ENCODE results near the gene FITM2. TPM values are rescaled to one million over a fixed set of nuclear protein-coding genes. Genes with fewer than 3 reads are reported as not detected.

The FITM2 gene
- total and polyA plus RNA-seq, 7 donors, result 4.5 to 15.7 (median 12.0) TPM

- intact Hi-C loops (cut with DNase I), result no loop called here
- DNase-seq (no peak), ATAC-seq (no peak)
- Histone ChIP-seq H3K27me3 (ENCODE audit: insufficient read depth in 3 of 3, low read length in 2 of 3) (no peaks in the 10 kb centered on the region), H3K4me3 (no peak overlapping the region), H3K36me3 (ENCODE audit: insufficient read depth in 1 of 2, low read depth in 1 of 2) (no peaks in the 10 kb centered on the region), H3K27ac (no peak overlapping the region), H3K9me3 (no peaks in the 10 kb centered on the region), H3K4me1 (no peaks in the 10 kb centered on the region)
- 82 to 84% (median 83%) methylated on average over 21 to 28 of the region's 28 CpGs for WGBS, 3 donors
- no peak for TF ChIP-seq CTCF (IDR thresholded peaks at IDR 0.05)
Measured at GRCh38 chr20:44258226-44258890, 52.6 kb downstream of the FITM2 start.

- no peak overlapping the region for H3K4me3 ChIP-seq
- H3K4me1 ChIP-seq, result no peaks in the 10 kb centered on the region
- H3K27ac ChIP-seq, result no peak overlapping the region
- H3K9me3 ChIP-seq, result no peaks in the 10 kb centered on the region
- no peaks in the 10 kb centered on the region for H3K27me3 ChIP-seq (ENCODE audit: insufficient read depth in 3 of 3, low read length in 2 of 3)
- intact Hi-C loops (cut with DNase I), result no loop called here
- no peak for TF ChIP-seq CTCF (IDR thresholded peaks at IDR 0.05)
- DNase-seq (no peak), ATAC-seq (no peak)
- H3K36me3 ChIP-seq (ENCODE audit: insufficient read depth in 1 of 2, low read depth in 1 of 2), result no peaks in the 10 kb centered on the region
- 84 to 88% (median 86%) methylated on average over 21 of the region's 21 CpGs for WGBS, 3 donors
Measured at GRCh38 chr20:44256961-44257360, 54.0 kb downstream of the FITM2 start.

- ATAC-seq (no peak), DNase-seq (no peak)
- no peak overlapping the region for H3K27ac ChIP-seq
- TF ChIP-seq CTCF (IDR thresholded peaks at IDR 0.05), result no peak
- H3K9me3 ChIP-seq, result no peaks in the 10 kb centered on the region
- H3K4me1 ChIP-seq, result no peaks in the 10 kb centered on the region
- no peak overlapping the region for H3K4me3 ChIP-seq
- no peaks in the 10 kb centered on the region for H3K36me3 ChIP-seq (ENCODE audit: insufficient read depth in 1 of 2, low read depth in 1 of 2)
- intact Hi-C loops (cut with DNase I), result no loop called here
- WGBS, 3 donors, result 87 to 100% (median 90%) methylated on average over 1 of the region's 1 CpG
- H3K27me3 ChIP-seq (ENCODE audit: insufficient read depth in 3 of 3, low read length in 2 of 3), result no peaks in the 10 kb centered on the region
Measured at GRCh38 chr20:44255942-44256341, 55.1 kb downstream of the FITM2 start.

GRCh38 chr20:44254073-44254472 lies 56.9 kb downstream of the FITM2 start:
- TF ChIP-seq CTCF (IDR thresholded peaks at IDR 0.05), result no peak
- H3K4me1 ChIP-seq, result no peaks in the 10 kb centered on the region
- intact Hi-C loops (cut with DNase I), result no loop called here
- no peak overlapping the region for H3K4me3 ChIP-seq
- DNase-seq (no peak), ATAC-seq (no peak)
- H3K27me3 ChIP-seq (ENCODE audit: insufficient read depth in 3 of 3, low read length in 2 of 3), result peaks cover 0 to 11% (median 2%) of the 10 kb centered on the region in 3 donors
- no peaks in the 10 kb centered on the region for H3K36me3 ChIP-seq (ENCODE audit: insufficient read depth in 1 of 2, low read depth in 1 of 2)
- no peaks in the 10 kb centered on the region for H3K9me3 ChIP-seq
- WGBS, 3 donors, result 83 to 85% (median 83%) methylated on average over 8 of the region's 8 CpGs
- H3K27ac ChIP-seq, result no peak overlapping the region

- WGBS, 3 donors, result 69 to 81% (median 75%) methylated on average over 3 of the region's 3 CpGs
- no peak overlapping the region for H3K27ac ChIP-seq
- ATAC-seq (no peak), DNase-seq (no peak)
- H3K4me1 ChIP-seq, result no peaks in the 10 kb centered on the region
- peaks cover 0 to 16% (median 4%) of the 10 kb centered on the region in 3 donors for H3K27me3 ChIP-seq (ENCODE audit: insufficient read depth in 3 of 3, low read length in 2 of 3)
- no peaks in the 10 kb centered on the region for H3K36me3 ChIP-seq (ENCODE audit: insufficient read depth in 1 of 2, low read depth in 1 of 2)
- H3K4me3 ChIP-seq, result no peak overlapping the region
- intact Hi-C loops (cut with DNase I), result no loop called here
- TF ChIP-seq CTCF (IDR thresholded peaks at IDR 0.05), result no peak
- no peaks in the 10 kb centered on the region for H3K9me3 ChIP-seq
Measured at GRCh38 chr20:44253528-44253927, 57.5 kb downstream of the FITM2 start.
